Activated CD4-positive, alpha-beta T cell treated with anti-CD3 and anti-CD28 coated beads for 36 hours (primary cell): Measurements from ENCODE around the gene CASS4. TPM values are rescaled to one million over a fixed set of nuclear protein-coding genes. Genes with fewer than 3 reads are reported as not detected.
"Not testable (repeated sequence)": the region's sequence is repeated elsewhere in the genome, so short reads cannot be mapped to it uniquely, and the experiment has no call there.

Source experiments
- ATAC-seq: fragments of 200-7000 bp; cut with Tn5 transposase; one replicate; pipeline ENCODE4 v1.10.0; 2021; ENCODE audit warnings: mild to moderate bottlenecking, moderate library complexity
- CTCF ChIA-PET: fragments of 350-600 bp; sonication (Branson Sonifier 250); formaldehyde crosslinking; loops from one replicate; lab custom pipeline; 2021; ENCODE audit warnings: antibody characterized with exemption; lab: Charles Lee
- POLR2A ChIA-PET: fragments of 350-600 bp; sonication (Branson Sonifier 250); formaldehyde crosslinking; loops from one replicate; lab custom pipeline; 2021; ENCODE audit warnings: antibody characterized with exemption, inconsistent platforms; lab: Charles Lee
- DNase-seq: peaks from one replicate; pipeline ENCODE4 v3.0.0-alpha.2; 2020
- H3K27ac Mint-ChIP-seq: one replicate; pipeline ENCODE4 v1.8.0; 2021; ENCODE audit warnings: mixed read lengths
- H3K27me3 Mint-ChIP-seq: one replicate; pipeline ENCODE4 v1.8.0; 2021; ENCODE audit warnings: mixed read lengths
- H3K36me3 Mint-ChIP-seq: one replicate; pipeline ENCODE4 v1.8.0; 2021; ENCODE audit warnings: low read depth, mixed read lengths
- H3K4me1 Mint-ChIP-seq: one replicate; pipeline ENCODE4 v1.8.0; 2021; ENCODE audit warnings: mixed read lengths
- H3K4me3 Mint-ChIP-seq: one replicate; pipeline ENCODE4 v1.8.0; 2021; ENCODE audit warnings: mild to moderate bottlenecking, moderate library complexity, mixed read lengths
- H3K9me3 Mint-ChIP-seq: one replicate; pipeline ENCODE4 v1.8.0; 2021; ENCODE audit warnings: low read depth, mixed read lengths
- intact Hi-C, 2 experiments: fragments of 100-400 bp; cut with DNase I in 1 of 2; cut with micrococcal nuclease in 1 of 2; formaldehyde crosslinking; loops; one replicate each; pipeline versions ENCODE4 v1.14.2 to v1.15.1; 2022 to 2024; cut with DNase I, micrococcal nuclease
- total RNA-seq, 2 experiments: library from RNA; stranded (reverse); gene quantifications; one replicate each; pipeline ENCODE4 v1.2.3, GENCODE V29; 2021

CASS4 gene
- total RNA-seq, 2 experiments from 2014 or later: 5.1 to 5.6 TPM

- ChIA-PET CTCF (no interaction called here), POLR2A (no interaction called here)
- Mint-ChIP-seq H3K27me3 (no peaks in the 10 kb centered on the region), H3K4me3 (no peak overlapping the region), H3K36me3 (peaks cover 77% of the 10 kb centered on the region), H3K27ac (no peak overlapping the region), H3K4me1 (peaks cover 9% of the 10 kb centered on the region), H3K9me3 (no peaks in the 10 kb centered on the region)
- intact Hi-C loops: no loop called here
- no peak for ATAC-seq
- no peak for DNase-seq
These were observed 31.7 kb upstream of the CASS4 start for GRCh38 chr20:56380375-56380774.

GRCh38 chr20:56381501-56381900 is 30.6 kb upstream of the CASS4 start:
- DNase-seq (no peak), ATAC-seq (no peak)
- no peaks in the 10 kb centered on the region for H3K27me3 Mint-ChIP-seq
- POLR2A ChIA-PET: no interaction called here
- CTCF ChIA-PET: interaction anchor here (0.5 kb wide), 1 partner anchor 38 kb away, joined by 3 read pairs; no protein-coding TSS in a partner anchor
- H3K36me3 Mint-ChIP-seq: peaks cover 77% of the 10 kb centered on the region
- H3K4me3 Mint-ChIP-seq: no peak overlapping the region
- intact Hi-C loops: no loop called here
- no peaks in the 10 kb centered on the region for H3K9me3 Mint-ChIP-seq
- peaks cover 7% of the 10 kb centered on the region for H3K4me1 Mint-ChIP-seq
- H3K27ac Mint-ChIP-seq: no peak overlapping the region

GRCh38 chr20:56382696-56383095 is 29.4 kb upstream of the CASS4 start:
- ChIA-PET CTCF (no interaction called here), POLR2A (interaction anchor here (0.8 kb wide), 1 partner anchor 9 kb away, joined by 3 read pairs; the partner anchor contains the start of gene AURKA)
- H3K36me3 Mint-ChIP-seq: peaks cover 75% of the 10 kb centered on the region

DNA sequence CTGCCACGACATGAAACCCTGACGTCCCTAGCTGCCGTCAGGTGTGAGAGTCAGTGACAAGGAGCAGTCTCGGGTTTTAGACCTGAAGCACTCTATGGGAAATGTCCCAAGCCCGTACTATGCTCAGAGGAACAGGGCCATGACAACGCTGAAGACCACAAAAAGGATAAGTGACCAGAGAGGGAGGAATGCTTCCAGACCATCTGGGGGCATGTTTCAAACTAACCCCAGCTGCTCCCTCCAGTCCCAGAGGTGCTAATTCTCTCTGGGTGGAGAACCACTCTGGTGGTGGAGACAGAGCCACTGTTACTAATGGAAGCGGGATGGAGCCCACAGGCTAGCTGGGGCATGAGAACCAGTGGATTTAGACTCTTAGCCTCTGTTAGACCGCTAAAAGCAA is 28.7 kb upstream of the CASS4 start:
- Mint-ChIP-seq H3K9me3 (no peaks in the 10 kb centered on the region), H3K4me3 (no peak overlapping the region), H3K27me3 (no peaks in the 10 kb centered on the region), H3K36me3 (peaks cover 75% of the 10 kb centered on the region), H3K4me1 (peaks cover 7% of the 10 kb centered on the region), H3K27ac (no peak overlapping the region)
- ATAC-seq (no peak), DNase-seq (no peak)
- intact Hi-C loops: no loop called here
- ChIA-PET POLR2A (interaction anchor here (0.8 kb wide), 1 partner anchor 8 kb away, joined by 3 read pairs; the partner anchor contains the start of gene AURKA), CTCF (no interaction called here)

More at GRCh38 chr20:56382696-56383095, 29.4 kb upstream of the CASS4 start:
- Mint-ChIP-seq H3K4me3 (no peak overlapping the region), H3K9me3 (no peaks in the 10 kb centered on the region), H3K27ac (no peak overlapping the region), H3K27me3 (no peaks in the 10 kb centered on the region), H3K4me1 (peaks cover 7% of the 10 kb centered on the region)
- no peak for ATAC-seq
- no peak for DNase-seq
- intact Hi-C loops: no loop called here

- no peaks in the 10 kb centered on the region for H3K27me3 Mint-ChIP-seq
- H3K4me3 Mint-ChIP-seq: no peak overlapping the region
- POLR2A ChIA-PET: no interaction called here
- no peaks in the 10 kb centered on the region for H3K9me3 Mint-ChIP-seq
- no peak overlapping the region for H3K27ac Mint-ChIP-seq
- CTCF ChIA-PET: interaction anchor here (1.3 kb wide), 1 partner anchor 13 kb away, joined by 3 read pairs; no protein-coding TSS in a partner anchor
- DNase-seq: no peak
- peaks cover 20% of the 10 kb centered on the region for H3K4me1 Mint-ChIP-seq
- H3K36me3 Mint-ChIP-seq: peaks cover 80% of the 10 kb centered on the region
- no peak for ATAC-seq
- intact Hi-C loops: no loop called here
These were observed 26.9 kb upstream of the CASS4 start for GRCh38 chr20:56385130-56385529.

GRCh38 chr20:56386219-56386618 is 25.8 kb upstream of the CASS4 start:
- DNase-seq: no peak
- intact Hi-C loops: no loop called here
- ATAC-seq: no peak
- CTCF ChIA-PET: interaction anchor here (0.6 to 2.0 kb wide), 2 partner anchors 12 to 19 kb away, joined by 3 to 7 read pairs; no protein-coding TSS in a partner anchor
- H3K9me3 Mint-ChIP-seq: no peaks in the 10 kb centered on the region
- H3K36me3 Mint-ChIP-seq: peaks cover 83% of the 10 kb centered on the region
- POLR2A ChIA-PET: no interaction called here
- no peak overlapping the region for H3K4me3 Mint-ChIP-seq
- H3K27me3 Mint-ChIP-seq: no peaks in the 10 kb centered on the region
- peaks cover 25% of the 10 kb centered on the region for H3K4me1 Mint-ChIP-seq
- H3K27ac Mint-ChIP-seq: no peak overlapping the region

DNA sequence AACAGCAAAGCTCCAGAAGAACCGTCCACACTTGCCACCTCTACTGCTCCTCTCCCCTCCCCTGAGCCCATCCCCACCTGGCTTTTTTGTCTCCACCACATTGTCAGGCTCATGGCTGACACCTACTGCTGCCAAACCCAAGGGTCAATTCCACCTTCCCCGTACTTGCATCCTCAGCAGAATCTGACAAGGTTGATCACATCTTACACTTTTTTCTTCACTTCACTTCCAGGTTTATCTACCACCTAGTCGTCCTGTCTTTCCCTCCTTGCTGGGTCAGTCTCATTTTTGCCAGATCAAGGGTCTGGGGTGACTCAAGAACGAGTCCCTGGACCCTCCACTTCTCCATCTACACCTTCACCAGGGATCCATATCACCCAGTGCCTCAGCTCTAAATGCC is 23.2 kb upstream of the CASS4 start:
- Mint-ChIP-seq H3K9me3 (no peaks in the 10 kb centered on the region), H3K4me3 (no peak overlapping the region), H3K4me1 (peaks cover 27% of the 10 kb centered on the region), H3K27ac (no peak overlapping the region), H3K36me3 (peaks cover 69% of the 10 kb centered on the region), H3K27me3 (no peaks in the 10 kb centered on the region)
- POLR2A ChIA-PET: interaction anchor here (0.6 kb wide), 1 partner anchor 30 kb away, joined by 3 read pairs; the partner anchor contains the start of gene FAM210B
- no peak for DNase-seq
- no peak for ATAC-seq
- intact Hi-C loops: no loop called here
- CTCF ChIA-PET: no interaction called here

DNA sequence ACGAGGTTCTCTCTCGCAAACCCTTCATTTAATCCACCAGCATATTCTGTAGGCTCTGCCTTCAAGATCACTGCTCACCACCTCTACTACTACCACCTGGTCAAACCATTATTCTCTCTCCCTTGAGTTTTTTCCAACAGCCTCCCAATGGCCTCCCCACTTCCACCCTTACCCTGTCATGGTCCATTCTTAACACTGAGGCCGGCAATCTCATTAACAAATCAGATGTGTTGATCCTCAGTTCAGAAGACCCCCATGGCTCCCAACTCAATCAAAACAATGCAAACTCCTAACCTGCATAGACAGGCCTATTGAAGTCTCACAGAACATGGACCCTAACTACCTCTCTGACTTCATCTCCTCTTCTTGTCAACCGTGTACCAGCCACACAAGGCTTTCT is 22.3 kb upstream of the CASS4 start:
- peaks cover 66% of the 10 kb centered on the region for H3K36me3 Mint-ChIP-seq
- peak overlapping the region; percentile 43 for H3K4me3 Mint-ChIP-seq
- DNase-seq (no peak), ATAC-seq (no peak)
- H3K4me1 Mint-ChIP-seq: peaks cover 36% of the 10 kb centered on the region
- CTCF ChIA-PET: no interaction called here
- POLR2A ChIA-PET: no interaction called here
- intact Hi-C loops: no loop called here
- H3K27me3 Mint-ChIP-seq: no peaks in the 10 kb centered on the region
- H3K27ac Mint-ChIP-seq: peak overlapping the region; percentile 31
- H3K9me3 Mint-ChIP-seq: no peaks in the 10 kb centered on the region

DNA sequence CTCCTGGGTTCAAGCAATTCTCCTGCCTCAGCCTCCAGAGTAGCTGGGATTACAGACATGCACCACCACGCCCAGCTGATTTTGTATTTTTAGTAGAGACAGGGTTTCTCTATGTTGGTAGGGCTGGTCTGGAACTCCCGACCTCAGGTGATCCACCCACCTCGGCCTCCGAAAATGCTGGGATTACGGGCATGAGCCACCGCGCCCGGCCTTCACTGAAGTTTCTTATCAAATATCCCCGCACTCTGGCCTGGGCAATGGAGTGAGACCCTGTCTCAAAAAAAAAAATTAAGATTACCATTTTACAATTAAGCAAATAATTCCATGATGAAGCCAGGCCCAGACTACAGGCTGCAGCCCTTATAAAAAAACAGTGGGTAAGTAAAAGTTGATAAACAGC is 21.7 kb upstream of the CASS4 start:
- POLR2A ChIA-PET, H3K9me3 Mint-ChIP-seq, H3K27ac Mint-ChIP-seq, H3K4me3 Mint-ChIP-seq, intact Hi-C loops, ATAC-seq, H3K27me3 Mint-ChIP-seq, CTCF ChIA-PET, DNase-seq: not testable (repeated sequence)
- H3K36me3 Mint-ChIP-seq: peaks cover 63% of the 10 kb centered on the region
- peaks cover 41% of the 10 kb centered on the region for H3K4me1 Mint-ChIP-seq

- H3K4me1 Mint-ChIP-seq: peaks cover 41% of the 10 kb centered on the region
- POLR2A ChIA-PET: interaction anchor here (1.0 kb wide), 1 partner anchor 8 kb away, joined by 3 read pairs; no protein-coding TSS in a partner anchor
- no peaks in the 10 kb centered on the region for H3K9me3 Mint-ChIP-seq
- CTCF ChIA-PET: interaction anchor here (1.9 kb wide), 1 partner anchor 33 kb away, joined by 6 read pairs; no protein-coding TSS in a partner anchor
- H3K27ac Mint-ChIP-seq: no peak overlapping the region
- no peak for DNase-seq
- H3K27me3 Mint-ChIP-seq: no peaks in the 10 kb centered on the region
- no peak overlapping the region for H3K4me3 Mint-ChIP-seq
- ATAC-seq: no peak
- peaks cover 63% of the 10 kb centered on the region for H3K36me3 Mint-ChIP-seq
- intact Hi-C loops: no loop called here
These were observed 21.0 kb upstream of the CASS4 start for GRCh38 chr20:56391037-56391436.

DNA sequence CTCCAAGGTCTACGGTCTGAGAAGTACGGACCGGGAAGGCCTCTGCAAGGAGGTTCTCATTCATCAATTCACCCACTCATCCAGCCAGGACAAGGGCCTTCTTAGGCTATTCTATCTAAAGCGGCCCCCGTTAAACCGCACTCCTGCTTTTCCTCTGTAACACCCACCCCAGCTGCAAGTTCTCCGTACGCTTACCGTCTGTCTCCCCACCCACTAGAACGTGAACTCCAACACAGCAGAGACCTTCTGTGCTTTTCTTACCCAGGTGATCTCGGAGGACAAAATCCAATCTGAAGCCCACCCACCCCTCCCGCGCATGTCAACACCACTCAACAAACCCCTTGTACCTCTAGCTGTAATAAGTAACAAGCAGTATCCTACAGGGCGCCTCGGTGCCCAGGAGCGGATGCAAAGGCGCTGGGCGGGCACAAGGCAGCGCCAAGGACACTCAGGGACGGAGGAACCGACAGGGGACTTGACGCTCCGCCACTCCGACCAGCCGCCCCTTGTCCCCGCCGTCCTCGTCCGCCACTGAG is 20.4 kb upstream of the CASS4 start:
- H3K9me3 Mint-ChIP-seq: no peaks in the 10 kb centered on the region
- ChIA-PET CTCF (interaction anchor here (0.7 to 1.9 kb wide), 7 partner anchors 20 to 93 kb away, joined by 3 to 6 read pairs (median 4); partner anchors contain the start of genes CASS4 and FAM210B), POLR2A (interaction anchor here (0.5 to 1.1 kb wide), 4 partner anchors 9 to 37 kb away, joined by 3 to 4 read pairs (median 3); partner anchors contain the start of gene FAM210B)
- H3K4me1 Mint-ChIP-seq: peaks cover 41% of the 10 kb centered on the region
- no peak overlapping the region for H3K4me3 Mint-ChIP-seq
- H3K27ac Mint-ChIP-seq: no peak overlapping the region
- intact Hi-C loops: loop anchor here (1.0 kb wide), 4 partner anchors 9 to 77 kb away; partner anchors contain the start of genes RTF2 (in 2 of the 2) and FAM210B (in 1 of the 2)
- H3K27me3 Mint-ChIP-seq: no peaks in the 10 kb centered on the region
- peaks cover 59% of the 10 kb centered on the region for H3K36me3 Mint-ChIP-seq
- DNase-seq (no peak), ATAC-seq (peak; percentile 37)
